HG03378 (cell line): Measurements from ENCODE around the gene KNSTRN.

Source experiments
- ATAC-seq: cut with Tn5 transposase; IDR thresholded peaks from one replicate; pipeline ENCODE4 v1.9.1; 2021; ENCODE audit warnings: mild to moderate bottlenecking, moderate library complexity; ENCODE audit not compliant: unreplicated experiment

Gene KNSTRN, protein sequence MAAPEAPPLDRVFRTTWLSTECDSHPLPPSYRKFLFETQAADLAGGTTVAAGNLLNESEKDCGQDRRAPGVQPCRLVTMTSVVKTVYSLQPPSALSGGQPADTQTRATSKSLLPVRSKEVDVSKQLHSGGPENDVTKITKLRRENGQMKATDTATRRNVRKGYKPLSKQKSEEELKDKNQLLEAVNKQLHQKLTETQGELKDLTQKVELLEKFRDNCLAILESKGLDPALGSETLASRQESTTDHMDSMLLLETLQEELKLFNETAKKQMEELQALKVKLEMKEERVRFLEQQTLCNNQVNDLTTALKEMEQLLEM

DNA sequence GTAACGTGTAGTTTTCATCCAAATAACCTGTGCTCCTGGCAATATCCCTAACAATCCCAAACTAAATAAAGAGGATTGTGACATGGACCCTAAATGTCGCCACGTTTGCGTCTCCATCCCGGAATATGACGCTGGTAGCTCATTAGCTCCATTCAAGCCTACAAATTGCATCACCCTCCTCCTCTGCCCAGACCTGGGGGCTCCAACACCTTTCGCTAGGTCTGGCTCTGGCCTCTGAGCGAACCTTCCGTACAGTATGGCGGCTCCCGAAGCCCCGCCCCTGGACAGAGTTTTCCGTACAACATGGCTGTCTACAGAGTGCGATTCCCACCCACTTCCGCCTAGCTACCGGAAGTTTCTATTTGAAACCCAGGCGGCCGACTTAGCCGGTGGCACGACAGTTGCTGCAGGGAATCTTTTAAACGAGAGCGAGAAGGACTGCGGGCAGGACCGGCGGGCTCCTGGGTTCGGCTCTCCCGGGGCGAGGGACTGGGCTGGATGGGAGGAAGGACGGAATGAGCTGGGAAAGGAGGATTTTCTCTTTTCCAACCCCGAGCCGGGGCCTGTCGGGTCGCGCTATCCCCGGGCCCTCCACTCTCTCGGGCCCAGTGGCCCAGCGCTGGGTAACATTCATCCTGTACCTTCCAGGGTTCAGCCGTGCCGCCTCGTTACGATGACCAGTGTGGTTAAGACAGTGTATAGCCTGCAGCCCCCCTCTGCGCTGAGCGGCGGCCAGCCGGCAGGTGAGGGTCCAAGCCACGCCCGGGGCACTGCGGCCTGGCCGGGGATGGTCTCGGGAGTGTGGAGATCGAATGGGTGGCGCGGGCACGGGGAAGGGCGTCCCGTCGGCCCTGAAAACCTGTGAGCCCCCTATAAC is at the start of gene KNSTRN:
Gene KNSTRN, plus strand, starts transcription at position 142 of the 877 bp plus-strand sequence. Its CDS starts 115 bp downstream, at position 257.
- ATAC-seq: peak; percentile 92

DNA sequence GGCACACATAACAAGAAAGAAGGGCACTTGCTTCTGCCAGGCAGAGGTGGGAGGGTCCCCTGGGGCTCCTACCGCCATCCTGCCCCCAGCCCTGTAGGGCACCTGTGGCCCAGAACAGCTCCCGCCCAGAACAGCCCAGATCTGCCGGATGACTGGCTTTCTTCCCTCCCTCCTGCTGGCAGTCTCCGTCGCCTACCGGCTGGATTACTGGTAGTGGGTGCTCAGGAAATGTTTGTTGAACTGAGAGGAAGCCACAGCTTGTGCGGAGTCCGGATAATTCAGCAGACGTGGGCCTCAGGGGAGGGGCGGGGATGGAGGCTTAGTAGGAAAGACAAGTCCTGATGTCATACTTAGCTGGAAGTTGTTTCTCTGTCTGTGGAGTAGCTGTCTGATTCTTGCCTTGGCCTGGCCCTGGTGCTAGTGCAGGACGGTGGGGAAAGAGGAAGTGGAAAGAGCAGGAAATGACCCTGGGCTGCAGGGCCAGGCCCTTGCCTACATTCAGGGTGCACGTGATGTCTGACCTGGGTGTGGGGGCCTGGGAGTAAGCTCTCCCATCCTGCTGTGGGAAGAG is 48.5 kb upstream of the KNSTRN start:
- ATAC-seq: no peak

DNA sequence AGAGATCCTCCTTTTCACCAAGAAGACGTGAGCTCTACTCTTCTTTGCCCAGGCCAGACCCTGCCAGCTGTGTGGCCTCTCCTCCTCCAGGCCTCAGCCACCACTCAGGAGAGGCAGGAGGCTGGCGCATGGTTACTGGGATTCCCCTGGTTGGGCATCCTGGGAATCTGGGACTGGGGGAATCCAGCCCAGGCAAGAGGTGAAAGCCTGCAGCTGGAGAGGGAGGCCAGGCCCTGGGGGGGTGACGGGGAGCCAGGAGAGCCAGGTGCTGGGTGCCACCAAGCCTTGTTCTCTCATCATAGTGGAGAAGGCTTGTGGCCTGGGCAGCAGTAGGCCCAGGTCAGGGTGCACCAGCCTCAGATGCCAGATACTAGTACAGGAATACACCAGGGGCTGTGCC is 48.0 kb upstream of the KNSTRN start:
- ATAC-seq: no peak

DNA sequence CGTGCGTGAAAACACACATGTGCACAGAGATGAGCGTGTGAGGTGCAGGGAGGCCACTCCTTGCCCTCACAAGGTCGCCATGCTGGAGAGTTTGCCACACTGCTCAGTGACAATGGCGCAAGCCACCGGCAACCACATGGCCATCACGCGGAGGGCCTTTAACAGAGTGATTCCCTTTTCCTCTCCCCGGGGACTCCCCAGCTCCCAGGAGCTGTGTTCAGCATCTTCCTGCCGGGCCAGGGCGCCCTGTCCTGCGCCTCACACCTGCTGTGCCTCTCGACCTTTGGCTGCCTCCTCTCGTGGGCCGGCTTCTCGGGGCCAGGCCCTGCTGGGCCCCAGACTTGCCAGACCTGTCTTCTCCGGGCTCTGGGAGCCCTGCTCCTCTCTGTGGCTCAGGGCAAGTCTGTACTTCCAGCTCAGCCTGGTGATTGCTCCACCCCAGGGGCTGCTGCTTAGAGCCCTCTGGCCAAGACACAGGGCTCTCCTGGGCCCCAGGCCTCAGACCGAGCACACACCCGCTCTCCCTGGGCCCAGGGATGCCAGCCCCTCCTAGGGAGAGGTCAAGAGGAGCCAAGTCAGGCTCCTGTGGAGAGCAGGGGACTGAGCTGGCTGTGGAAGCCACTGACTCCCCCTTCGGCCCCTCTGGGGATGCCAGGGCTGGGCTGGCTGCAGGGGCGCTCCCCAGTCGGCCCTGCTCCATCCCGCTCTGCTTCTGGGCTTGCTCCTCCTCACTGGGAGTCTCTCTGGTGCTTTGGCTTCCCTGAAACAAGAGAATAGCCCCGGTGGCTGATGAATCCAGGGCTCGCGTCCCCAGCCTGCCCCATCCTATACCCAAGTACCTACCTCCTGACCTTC is 47.4 kb upstream of the KNSTRN start:
- no peak for ATAC-seq

DNA sequence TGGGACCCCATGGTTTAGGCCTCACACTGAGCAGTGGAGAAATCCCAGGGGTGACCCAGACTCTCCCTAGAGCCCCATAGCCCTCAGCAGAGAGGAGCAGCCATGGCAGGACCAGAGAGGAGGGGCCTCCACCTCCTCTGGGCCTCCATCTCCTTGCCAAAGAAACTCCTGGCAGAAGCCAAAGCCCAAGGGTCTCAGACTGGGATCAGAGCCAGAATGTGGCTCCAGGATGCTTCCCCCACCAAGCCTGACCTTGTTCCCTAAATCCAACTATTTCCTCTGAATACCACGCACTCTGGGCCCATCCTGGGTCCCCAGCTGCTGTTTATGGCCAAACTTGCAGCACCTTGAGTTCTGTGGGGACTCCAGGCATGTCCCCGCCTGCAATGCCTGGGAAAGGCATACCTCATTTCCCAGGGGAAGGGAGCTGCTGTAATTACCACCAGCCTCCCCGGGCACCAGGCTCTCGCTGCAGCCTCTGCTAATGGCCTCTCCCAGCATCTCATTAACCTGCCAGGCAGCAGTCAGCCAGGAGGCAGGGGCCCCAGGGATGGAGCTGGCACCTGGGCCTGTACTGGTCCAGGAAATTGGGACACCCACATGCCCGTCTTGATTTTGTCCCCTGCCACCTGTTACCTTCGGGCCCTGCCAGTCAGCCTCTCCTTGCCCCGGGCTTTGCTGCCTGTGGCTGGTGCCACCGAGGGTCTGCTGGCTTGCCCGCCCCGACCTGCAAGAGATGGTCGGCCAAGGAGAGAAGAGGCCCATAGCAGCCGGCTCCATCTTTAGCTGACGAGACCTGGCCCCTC is 46.4 kb upstream of the KNSTRN start:
- ATAC-seq: no peak

DNA sequence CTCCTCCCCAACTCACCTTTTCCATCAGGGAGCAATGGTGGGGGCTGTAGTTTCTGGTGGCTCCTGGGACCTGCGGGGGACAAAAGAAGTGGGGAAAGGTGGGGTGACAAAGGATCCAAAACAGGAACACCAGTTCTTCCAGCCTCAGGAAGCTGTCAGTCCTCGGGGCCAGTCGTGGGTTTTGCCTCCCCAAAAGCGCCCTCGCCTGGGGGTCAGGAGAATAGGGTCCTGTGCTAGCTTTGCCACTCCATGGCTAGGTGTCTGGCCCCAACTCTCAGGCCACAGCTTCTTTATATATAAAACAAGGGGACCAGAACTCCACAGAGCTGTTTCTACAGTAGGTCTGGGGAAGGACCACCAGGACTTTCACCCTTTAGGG is 45.8 kb upstream of the KNSTRN start:
- no peak for ATAC-seq

DNA sequence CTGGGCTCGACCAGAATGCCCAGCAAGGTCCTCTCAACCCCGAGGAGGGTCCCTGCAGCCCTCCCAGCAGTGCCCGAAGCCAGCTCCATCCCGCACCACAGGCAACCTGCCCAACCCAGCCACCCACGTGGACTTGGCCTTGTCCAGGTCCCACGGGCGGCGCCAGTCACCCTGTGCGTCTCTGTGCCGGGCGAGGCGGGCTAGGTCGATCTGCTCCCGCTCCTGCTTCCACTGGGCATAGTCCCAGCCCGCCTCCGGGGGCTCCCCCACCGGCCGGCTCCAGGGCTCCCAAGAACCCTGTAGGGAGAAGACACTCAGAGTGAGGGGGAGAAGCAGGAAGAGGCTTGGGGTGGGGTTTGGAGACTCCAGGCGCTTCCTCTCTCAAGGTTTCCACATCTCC is 44.9 kb upstream of the KNSTRN start:
- no peak for ATAC-seq

DNA sequence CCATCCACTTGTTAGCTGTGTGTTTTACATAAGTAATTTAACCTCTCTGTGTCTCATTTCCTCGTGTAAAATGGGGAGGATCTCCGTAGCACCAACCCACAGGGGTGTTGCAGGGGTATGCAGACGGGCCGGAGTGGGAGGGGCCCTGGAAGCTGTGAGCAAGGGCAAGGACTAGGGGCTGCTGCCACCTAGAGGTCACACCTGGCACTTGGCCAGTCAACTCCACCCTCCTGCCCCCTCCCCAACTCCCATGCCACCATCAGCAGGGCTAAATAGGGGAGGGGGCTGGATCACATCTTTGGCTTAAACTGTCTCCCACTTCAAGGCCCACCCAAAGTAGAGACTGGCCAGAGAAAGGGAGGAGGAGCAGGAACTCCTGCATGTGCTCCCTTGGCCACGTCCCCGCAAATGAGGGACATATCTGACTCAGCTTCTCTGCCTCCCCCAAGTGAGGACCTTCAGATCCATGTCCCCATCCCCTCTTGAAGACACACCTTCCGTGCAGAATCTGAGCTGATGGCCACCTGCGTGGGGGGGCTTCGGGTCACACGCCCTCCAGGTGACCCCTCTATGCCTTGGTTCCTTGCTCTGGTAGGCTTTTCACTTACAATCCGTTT is 44.4 kb upstream of the KNSTRN start:
- ATAC-seq: no peak

DNA sequence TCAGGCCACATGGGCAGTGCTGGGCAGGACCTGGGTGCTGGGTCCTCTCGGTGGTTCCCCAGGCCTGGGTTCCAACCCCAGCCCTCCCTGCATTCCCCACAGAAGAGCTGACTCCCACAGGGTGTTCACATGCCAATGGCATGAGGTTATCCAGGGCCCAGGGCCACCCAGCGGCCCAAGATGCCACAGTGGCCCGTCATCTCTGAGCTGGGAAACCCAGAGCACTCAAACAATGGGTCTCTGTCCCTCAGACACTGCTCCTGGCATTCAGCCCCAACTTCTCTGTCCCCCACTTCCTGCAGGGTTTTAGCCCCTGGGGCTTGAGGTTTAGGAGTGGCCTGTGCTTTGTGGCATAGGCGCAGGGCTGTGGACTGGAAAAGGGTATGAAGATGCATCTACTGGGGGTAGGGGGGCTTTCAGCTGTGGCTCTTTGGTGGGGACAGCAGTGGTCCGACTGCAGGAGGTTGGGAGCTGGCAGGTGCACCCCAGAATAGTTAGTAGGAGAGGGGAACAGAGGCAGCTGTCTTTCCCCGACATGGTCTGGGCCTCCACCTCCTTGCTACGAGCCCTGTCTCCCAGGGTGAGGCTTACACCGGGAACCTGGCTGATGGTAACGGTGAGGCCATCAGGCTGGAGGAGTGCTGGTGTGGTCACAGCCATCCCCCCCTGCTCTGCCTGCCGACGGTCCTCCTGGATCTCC is 43.5 kb upstream of the KNSTRN start:
- ATAC-seq: no peak

DNA sequence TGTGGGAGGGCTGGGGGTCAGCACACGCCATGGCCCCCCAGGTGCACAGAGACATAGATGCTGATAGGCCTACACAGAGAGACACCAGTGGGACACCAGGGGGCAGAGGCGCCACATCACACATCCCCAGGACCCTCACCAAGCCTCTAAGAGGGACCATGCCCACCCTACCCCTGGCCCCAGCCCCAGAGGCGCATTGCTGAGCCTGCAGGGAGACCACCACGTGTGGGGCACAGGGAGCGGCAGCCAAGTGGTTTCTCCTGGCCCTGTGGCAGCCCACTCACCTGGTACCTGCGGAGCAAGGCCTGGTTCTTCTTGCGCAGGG is 42.9 kb upstream of the KNSTRN start:
- ATAC-seq: no peak

DNA sequence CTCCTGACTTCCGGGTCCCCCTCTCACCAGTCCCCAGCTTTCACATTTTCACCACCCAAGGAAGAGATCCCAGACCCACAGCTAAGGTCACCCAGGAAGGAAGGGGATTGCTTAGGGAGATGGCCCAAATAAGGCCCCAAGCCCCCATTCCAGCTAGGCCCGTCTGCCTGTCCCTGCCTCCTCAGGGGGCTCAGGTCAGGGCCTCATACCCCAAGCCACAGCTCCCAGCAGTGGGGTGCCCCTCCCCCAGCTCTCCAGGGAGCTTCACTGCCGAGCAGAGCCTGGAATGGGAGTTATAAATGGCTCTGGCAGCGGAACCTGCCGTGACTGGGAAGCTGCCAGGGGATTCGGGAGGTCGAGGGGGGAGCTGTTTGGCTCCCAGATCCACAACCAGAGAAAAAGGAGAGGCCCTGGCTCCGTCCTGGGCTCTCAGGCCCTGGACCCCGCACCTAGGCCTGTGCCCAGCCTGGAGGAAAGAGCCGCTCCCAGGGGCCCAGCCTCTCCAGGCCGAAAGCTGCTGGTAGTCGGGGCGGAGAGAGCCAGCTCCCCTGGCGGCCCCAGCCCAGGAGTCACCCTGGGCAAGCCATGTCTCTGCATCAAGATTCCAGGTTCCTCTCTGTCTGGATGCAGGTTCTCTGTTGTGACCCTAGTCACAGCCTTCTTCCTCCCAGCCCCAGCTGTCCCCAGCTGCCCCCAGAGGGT is 42.3 kb upstream of the KNSTRN start:
- no peak for ATAC-seq

DNA sequence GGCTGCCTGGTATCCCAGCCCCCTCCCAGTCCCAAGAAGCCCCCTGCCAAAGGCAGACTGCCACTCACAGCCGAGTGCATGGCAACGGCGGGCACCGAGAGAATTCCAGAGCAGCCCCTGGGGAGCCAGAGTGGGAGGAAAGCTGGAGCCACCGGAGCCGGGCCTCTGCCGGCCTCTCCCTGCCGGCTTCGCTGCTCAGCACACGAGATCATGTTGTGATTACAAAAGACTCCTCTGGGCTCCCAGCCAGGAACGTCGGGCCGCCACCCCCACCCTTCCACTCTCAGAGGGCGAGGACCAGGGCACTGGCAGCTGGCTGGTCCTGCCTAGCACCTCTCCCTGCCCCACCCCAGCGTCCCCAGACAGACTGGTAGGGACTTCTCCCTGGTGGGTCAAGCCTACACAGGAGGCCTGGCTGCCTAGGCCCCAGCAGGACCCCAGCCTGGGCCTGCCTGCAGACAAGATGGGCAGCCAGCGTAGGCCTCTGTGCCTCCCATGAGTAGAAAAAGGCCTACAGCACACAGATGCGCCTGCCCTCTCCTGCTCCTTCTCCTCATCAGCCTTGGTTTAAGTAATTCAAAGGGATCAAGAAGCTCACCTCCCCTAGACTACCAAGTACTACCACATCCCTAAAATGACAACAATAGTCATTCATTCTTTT is 41.7 kb upstream of the KNSTRN start, which contains the start of gene CCDC9B:
Gene CCDC9B, minus strand, starts transcription at position 200 of the 661 bp plus-strand sequence. Its CDS starts 120 bp downstream, at position 80.
- ATAC-seq: no peak

DNA sequence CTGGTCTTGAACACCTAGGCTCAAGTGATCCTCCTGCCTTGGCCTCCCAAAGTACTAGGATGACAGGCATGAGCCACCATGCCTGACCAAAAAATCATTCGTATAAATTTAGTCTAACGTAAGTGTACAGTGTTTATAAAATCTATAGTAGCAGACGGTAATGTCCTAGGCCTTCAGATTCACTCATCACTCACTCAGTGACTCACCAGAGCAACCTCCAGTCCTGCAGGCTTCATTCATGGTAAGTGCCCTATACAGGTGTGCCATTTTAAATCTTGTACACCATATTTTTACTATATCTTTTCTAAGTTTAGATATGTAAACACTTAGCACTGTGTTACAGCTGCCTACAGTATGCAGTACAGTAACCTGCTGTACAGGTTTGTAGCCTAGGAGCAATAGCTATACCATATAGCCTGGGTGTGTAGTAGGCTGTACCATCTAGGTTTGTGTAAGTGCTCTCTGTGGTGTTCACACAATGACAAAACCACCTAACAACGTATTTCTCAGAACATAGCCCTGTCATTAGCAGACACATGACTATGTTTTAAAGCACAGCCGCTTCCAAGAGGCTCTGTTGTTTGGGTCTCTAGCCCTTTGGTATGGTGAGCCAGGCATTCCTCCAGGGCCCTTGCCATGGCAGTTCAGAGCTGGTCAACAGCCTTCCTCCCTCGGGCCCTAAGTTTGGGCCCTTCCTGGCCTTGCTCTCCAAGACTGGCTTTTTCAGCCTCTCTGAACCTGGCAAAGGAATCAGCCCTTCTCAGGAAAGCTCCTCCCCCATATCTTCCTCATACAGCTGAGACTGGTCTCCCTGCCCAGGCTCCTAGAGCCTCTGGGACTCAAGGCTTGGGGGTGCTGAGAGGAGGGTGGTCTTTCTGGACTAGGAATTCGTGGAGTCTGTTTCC is 39.9 kb upstream of the KNSTRN start:
- ATAC-seq: no peak

DNA sequence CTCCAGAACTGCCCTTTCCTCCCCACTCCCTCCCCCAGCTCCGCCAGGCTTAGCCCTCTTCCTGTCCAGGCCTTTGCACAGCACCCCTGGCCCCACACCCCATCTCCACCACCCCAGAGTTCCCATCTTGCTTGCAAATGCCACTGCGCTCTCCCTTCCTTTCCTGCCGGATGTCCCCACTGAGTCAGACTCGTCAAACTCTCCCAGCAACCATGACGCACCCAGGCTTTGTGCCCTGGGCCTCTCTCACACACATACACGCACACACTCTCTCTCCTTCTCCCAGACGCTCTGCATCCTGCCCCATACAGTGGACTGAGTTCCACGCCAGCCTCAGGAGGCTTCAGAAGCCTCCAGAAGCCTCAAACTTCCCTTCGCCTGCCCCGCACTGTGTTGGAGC is 39.0 kb upstream of the KNSTRN start:
- no peak for ATAC-seq

DNA sequence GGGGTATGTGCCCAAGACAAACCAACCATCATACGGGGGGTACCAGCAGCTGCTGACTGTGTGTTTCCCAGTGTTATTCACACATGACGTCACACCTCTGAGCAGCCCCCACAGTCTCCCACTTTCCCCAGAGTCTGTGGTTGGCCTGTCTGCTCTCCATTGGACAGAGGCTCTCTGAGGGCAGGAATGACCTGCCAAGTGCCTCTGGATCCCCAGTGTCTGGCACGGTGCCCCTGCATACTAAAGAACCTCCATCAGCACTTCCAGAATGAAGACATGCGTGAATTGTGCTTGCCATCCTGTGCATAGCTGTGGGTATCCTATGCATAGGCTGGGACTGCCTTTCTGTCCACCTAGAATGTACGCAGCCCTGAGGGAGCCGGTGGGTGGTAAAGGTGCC is 38.3 kb upstream of the KNSTRN start:
- no peak for ATAC-seq

DNA sequence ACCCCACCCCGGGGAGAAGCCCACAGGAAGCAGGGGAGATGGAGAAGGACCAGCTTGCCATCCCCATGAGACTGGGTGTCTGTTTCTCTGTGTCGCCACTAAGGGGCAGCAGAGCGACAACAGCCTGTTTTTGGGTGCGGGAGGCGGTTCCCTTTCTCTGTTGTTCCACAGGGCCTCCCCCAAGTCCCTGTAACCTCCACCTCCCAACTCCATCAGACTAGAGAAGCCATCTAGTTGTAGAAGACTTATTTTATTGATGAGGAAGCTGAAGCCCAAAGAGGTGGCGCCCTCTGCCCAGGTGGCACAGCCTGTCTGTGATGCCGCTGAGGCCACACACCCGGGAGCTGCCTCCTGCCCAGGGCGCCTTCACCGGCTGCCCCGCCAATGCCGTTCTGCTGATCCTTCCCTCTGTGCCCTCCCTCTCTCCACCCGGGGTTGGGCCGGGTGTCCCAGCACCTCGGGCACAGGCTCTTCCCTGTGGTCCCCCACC is 37.8 kb upstream of the KNSTRN start:
- no peak for ATAC-seq
